Prostate gland (tissue), 2 donors: ENCODE data around the gene PLBD2.

Experiments
- CTCF ChIP-seq, 4 experiments: fragments of 200-600 bp in 2 of 4; fragments of 450-650 bp in 2 of 4; sonication (generic) in 2 of 4; IDR thresholded peaks; 1 replicate in 3 of 4; 2 replicates in 1 of 4; pipeline ENCODE4 v1.5.1; 2016 to 2019; ENCODE audit warnings: antibody characterized with exemption in 4 of 4, mild to moderate bottlenecking in 2 of 4, moderate library complexity in 2 of 4
- POLR2A ChIP-seq: fragments of 450-650 bp; IDR thresholded peaks from one replicate; pipeline ENCODE4 v1.6.1; 2016; ENCODE audit warnings: antibody characterized with exemption, mild to moderate bottlenecking
- POLR2AphosphoS5 ChIP-seq: sonication (generic); formaldehyde crosslinking; IDR thresholded peaks from one replicate; pipeline ENCODE4 v1.6.1; 2017; ENCODE audit warnings: antibody characterized with exemption

DNA sequence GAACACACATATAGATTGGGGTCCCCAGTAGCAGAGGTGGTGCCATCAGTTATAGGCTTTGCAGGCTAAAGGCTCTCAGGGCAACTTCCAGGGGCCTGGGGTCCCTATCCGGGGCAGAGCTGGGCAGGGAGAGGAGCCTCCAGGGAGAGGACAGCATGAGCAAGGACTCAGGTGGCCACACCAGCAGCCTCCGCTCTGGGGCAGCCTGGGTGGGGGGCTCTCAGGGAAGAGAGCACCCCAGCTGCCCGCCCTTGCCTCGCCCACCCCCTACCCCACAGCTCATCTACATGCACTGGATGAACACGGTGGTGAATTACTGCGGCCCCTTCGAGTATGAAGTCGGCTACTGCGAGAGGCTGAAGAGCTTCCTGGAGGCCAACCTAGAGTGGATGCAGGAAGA, 14.0 kb downstream of the PLBD2 start:
- TF ChIP-seq POLR2AphosphoS5 (no peak), CTCF (IDR thresholded peaks at IDR 0.05) (no peak), POLR2A (no peak)
